ENCODE results near the gene MYO5B.

GRCh38 chr18:50053111-50053510, 141.8 kb downstream of the MYO5B start:
- TF ChIP-seq MAX (IDR thresholded peaks at IDR 0.05) (no peak), POLR2AphosphoS5 (IDR thresholded peaks at IDR 0.05; ENCODE audit: low read depth, low read length) (no peak), RAD21 (IDR thresholded peaks at IDR 0.05; ENCODE audit: low read depth) (no peak), CTCF (IDR thresholded peaks at IDR 0.05 in 2 of 3, conservative IDR thresholded peaks at IDR 0.05 in 1 of 3; ENCODE audit: borderline replicate concordance in 1 of 3, insufficient read depth in 1 of 3, low read depth in 2 of 3, low read length in 2 of 3) (no peak), YY1 (IDR thresholded peaks at IDR 0.05; ENCODE audit: extremely low read depth, insufficient replicate concordance, low read depth, low read length) (no peak), POLR2A (IDR thresholded peaks at IDR 0.05; ENCODE audit: borderline replicate concordance, extremely low read depth, insufficient read depth, insufficient read length) (no peak), FOSL1 (IDR thresholded peaks at IDR 0.05; ENCODE audit: low read depth) (no peak), SIN3A (IDR thresholded peaks at IDR 0.05; ENCODE audit: low read depth) (no peak), EZH2 (IDR thresholded peaks at IDR 0.05) (no peak), EGR1 (IDR thresholded peaks at IDR 0.05; ENCODE audit: low read depth) (no peak), REST (IDR thresholded peaks at IDR 0.05; ENCODE audit: low read depth) (no peak), EZH2phosphoT487 (IDR thresholded peaks at IDR 0.05; ENCODE audit: borderline replicate concordance) (no peak), ATF3 (IDR thresholded peaks at IDR 0.05) (no peak)
